Measurements from ENCODE around the gene UNC119. TPM values are rescaled to one million over a fixed set of nuclear protein-coding genes. Genes with fewer than 3 reads are reported as not detected.
A peak's percentile ranks its signal among the peaks of the same experiment; 100 is the strongest.

The UNC119 gene
- total and polyA plus RNA-seq, 5 donors from 2014 or later: 29.5 to 66.9 (median 31.4) TPM

- DNase-seq (no peak), ATAC-seq (ENCODE audit: low read depth in 2 of 2) (no peak)
- H3K4me1 Mint-ChIP-seq: no peaks in the 10 kb centered on the region
- Histone ChIP-seq H3K4me1 (ENCODE audit: control insufficient read depth, insufficient read depth, low read length, poor library complexity, severe bottlenecking) (no peaks in the 10 kb centered on the region), H3K36me3 (ENCODE audit: control insufficient read depth, insufficient read depth, low read length) (no peaks in the 10 kb centered on the region), H3K4me3 (ENCODE audit: low read depth, low read length) (no peak overlapping the region), H3K27me3 (ENCODE audit: control insufficient read depth, insufficient read depth, low read length) (no peaks in the 10 kb centered on the region), H3K9me3 (ENCODE audit: control insufficient read depth in 2 of 2, low read length in 2 of 2) (no peaks in the 10 kb centered on the region), H3K27ac (ENCODE audit: insufficient read depth, low read length, poor library complexity, severe bottlenecking) (no peak overlapping the region)
- no peak overlapping the region for H3K4me3 Mint-ChIP-seq
- no peaks in the 10 kb centered on the region for H3K9me3 Mint-ChIP-seq
- peaks cover 36% of the 10 kb centered on the region for H3K27me3 Mint-ChIP-seq
- no peaks in the 10 kb centered on the region for H3K36me3 Mint-ChIP-seq
- peak overlapping the region in 1 of 3 donors; percentile 63 for H3K27ac Mint-ChIP-seq
Measured at GRCh38 chr17:28506763-28507487, 45.5 kb downstream of the UNC119 start.

DNA sequence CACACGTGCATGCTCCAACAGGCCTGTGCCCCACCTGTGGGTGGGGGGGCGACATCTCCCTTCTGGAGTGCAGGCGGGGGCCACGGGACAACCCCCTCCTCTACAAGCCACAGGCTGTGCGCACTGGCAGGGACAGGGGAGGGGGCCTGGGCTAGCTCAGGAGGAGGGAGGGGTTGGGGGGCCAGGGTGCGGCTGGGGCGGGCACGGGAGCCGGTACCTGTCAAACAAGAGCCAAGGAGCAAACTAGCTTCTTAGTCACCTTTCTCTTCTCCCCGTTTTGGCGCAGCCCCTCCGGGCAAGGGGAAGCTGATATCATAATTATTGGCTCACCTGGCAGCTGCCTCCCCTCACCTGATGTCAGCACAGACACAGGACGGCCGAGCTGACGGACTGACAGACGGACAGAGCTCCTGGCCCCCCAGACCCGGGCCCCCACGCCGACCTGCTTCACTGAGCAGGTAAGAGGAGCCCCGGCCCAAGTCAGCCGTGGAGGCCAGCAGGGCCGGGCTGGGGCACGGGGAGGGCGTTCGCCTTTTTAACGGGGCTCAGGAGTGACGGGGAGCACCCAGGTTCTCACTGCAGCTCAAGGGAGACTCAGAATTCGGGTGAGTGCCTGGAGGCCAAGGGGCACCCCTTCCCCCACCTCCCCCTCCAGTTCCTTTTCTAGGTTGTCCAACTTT lies 46.3 kb downstream of the UNC119 start, which contains the start of gene FOXN1:
FOXN1 (plus strand) TSS at position 363 of the 680 bp plus-strand sequence. CDS start 17,622 bp downstream, outside the sequence.
- Histone ChIP-seq H3K27me3 (ENCODE audit: control insufficient read depth, insufficient read depth, low read length) (no peaks in the 10 kb centered on the region), H3K4me1 (ENCODE audit: control insufficient read depth, insufficient read depth, low read length, poor library complexity, severe bottlenecking) (no peaks in the 10 kb centered on the region), H3K4me3 (ENCODE audit: low read depth, low read length) (no peak within 1 kb of the TSS), H3K27ac (ENCODE audit: insufficient read depth, low read length, poor library complexity, severe bottlenecking) (no peak within 1 kb of the TSS), H3K36me3 (ENCODE audit: control insufficient read depth, insufficient read depth, low read length) (no peaks in the 10 kb centered on the region), H3K9me3 (ENCODE audit: control insufficient read depth in 2 of 2, low read length in 2 of 2) (no peaks in the 10 kb centered on the region)
- Mint-ChIP-seq H3K4me1 (no peaks in the 10 kb centered on the region), H3K4me3 (no peak within 1 kb of the TSS), H3K27me3 (peaks cover 28% of the 10 kb centered on the region), H3K36me3 (no peaks in the 10 kb centered on the region), H3K9me3 (no peaks in the 10 kb centered on the region), H3K27ac (peak within 1 kb of the TSS in 2 of 3 donors; percentile 63 to 81)
- no peak for DNase-seq
- ATAC-seq (ENCODE audit: low read depth in 2 of 2): no peak

DNA sequence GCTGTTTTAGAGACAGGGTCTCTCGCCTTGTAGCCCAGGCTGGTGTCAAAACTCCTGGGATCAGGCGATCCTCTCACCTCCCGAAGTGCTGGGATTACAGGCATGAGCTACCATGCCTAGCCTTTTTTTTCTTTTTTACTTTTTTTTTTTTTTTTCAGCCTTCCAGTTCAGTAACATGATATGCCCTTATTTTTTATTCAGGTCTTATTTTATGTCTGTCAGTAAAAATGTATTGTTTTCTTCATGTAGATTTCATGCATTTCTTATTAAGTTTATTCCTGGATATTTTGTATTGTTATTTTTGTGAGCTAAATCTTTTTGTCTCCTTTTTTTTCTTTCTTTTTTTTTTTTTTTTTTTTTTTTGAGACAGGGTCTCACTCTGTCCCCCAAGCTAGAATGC lies 49.0 kb downstream of the UNC119 start:
- no peaks in the 10 kb centered on the region for H3K36me3 ChIP-seq (ENCODE audit: control insufficient read depth, insufficient read depth, low read length)
- H3K4me3 ChIP-seq (ENCODE audit: low read depth, low read length): no peak overlapping the region

DNA sequence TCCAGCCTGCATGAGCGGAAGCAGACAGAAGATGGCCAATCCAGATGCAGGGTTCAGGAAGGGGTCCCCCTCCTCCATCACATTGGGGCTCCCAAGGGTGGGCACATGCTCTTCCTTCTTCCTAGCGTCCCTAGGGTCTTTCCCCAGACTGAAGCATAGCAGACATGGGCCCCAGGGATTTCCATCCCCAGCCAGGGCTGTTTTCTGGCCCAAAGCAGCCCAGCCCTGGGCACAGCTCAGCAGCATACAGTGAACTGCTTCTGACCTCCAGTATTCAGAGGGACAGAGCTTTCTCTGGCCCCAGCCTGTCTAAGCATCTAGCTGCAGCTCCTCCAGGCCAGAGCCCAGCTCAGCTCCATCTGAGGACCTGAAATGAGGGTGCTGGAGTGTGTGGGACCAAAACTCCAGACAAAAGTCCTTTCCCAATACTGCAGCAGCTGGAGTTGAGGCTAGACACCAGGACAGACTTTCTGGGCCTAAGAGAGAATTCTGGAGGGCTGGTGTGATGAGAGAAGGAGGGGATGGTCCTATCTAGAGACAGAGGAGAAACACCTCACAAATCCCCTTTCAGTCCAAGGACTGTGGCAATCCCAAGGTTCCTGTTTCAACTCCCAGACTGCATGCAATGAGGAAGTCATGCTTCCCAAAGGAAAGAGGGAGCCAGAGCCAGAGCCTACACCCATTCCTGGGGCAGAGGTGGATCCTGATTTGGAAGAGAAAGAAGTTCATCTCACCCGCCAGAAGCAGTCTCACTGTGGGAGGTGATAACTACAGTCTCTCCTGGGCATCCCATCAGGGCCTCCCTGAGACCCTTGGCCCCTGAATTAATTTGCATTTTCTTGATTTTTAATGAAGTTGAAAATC lies 50.8 kb downstream of the UNC119 start:
- no peaks in the 10 kb centered on the region for H3K4me1 Mint-ChIP-seq
- no peak overlapping the region for H3K27ac Mint-ChIP-seq
- H3K36me3 ChIP-seq (ENCODE audit: control insufficient read depth, insufficient read depth, low read length): no peaks in the 10 kb centered on the region
- H3K27me3 Mint-ChIP-seq: peaks cover 13% of the 10 kb centered on the region
- H3K27ac ChIP-seq (ENCODE audit: insufficient read depth, low read length, poor library complexity, severe bottlenecking): no peak overlapping the region
- no peaks in the 10 kb centered on the region for H3K4me1 ChIP-seq (ENCODE audit: control insufficient read depth, insufficient read depth, low read length, poor library complexity, severe bottlenecking)
- H3K4me3 Mint-ChIP-seq: peak overlapping the region in 1 of 4 donors; percentile 75
- no peaks in the 10 kb centered on the region for H3K36me3 Mint-ChIP-seq
- H3K27me3 ChIP-seq (ENCODE audit: control insufficient read depth, insufficient read depth, low read length): no peaks in the 10 kb centered on the region
- H3K9me3 ChIP-seq (ENCODE audit: control insufficient read depth in 2 of 2, low read length in 2 of 2): no peaks in the 10 kb centered on the region
- no peak for ATAC-seq (ENCODE audit: low read depth in 2 of 2)
- no peaks in the 10 kb centered on the region for H3K9me3 Mint-ChIP-seq
- DNase-seq: no peak
- no peak overlapping the region for H3K4me3 ChIP-seq (ENCODE audit: low read depth, low read length)

More for the DNA sequence above, 49.0 kb downstream of the UNC119 start:
- H3K4me1 Mint-ChIP-seq: no peaks in the 10 kb centered on the region
- H3K36me3 Mint-ChIP-seq: no peaks in the 10 kb centered on the region
- no peak for ATAC-seq (ENCODE audit: low read depth in 2 of 2)
- H3K27ac Mint-ChIP-seq: no peak overlapping the region
- Histone ChIP-seq H3K9me3 (ENCODE audit: control insufficient read depth in 2 of 2, low read length in 2 of 2) (no peaks in the 10 kb centered on the region), H3K27ac (ENCODE audit: insufficient read depth, low read length, poor library complexity, severe bottlenecking) (no peak overlapping the region), H3K4me1 (ENCODE audit: control insufficient read depth, insufficient read depth, low read length, poor library complexity, severe bottlenecking) (no peaks in the 10 kb centered on the region), H3K27me3 (ENCODE audit: control insufficient read depth, insufficient read depth, low read length) (no peaks in the 10 kb centered on the region)
- no peaks in the 10 kb centered on the region for H3K9me3 Mint-ChIP-seq
- H3K4me3 Mint-ChIP-seq: no peak overlapping the region
- DNase-seq: no peak
- peaks cover 20% of the 10 kb centered on the region for H3K27me3 Mint-ChIP-seq

DNA sequence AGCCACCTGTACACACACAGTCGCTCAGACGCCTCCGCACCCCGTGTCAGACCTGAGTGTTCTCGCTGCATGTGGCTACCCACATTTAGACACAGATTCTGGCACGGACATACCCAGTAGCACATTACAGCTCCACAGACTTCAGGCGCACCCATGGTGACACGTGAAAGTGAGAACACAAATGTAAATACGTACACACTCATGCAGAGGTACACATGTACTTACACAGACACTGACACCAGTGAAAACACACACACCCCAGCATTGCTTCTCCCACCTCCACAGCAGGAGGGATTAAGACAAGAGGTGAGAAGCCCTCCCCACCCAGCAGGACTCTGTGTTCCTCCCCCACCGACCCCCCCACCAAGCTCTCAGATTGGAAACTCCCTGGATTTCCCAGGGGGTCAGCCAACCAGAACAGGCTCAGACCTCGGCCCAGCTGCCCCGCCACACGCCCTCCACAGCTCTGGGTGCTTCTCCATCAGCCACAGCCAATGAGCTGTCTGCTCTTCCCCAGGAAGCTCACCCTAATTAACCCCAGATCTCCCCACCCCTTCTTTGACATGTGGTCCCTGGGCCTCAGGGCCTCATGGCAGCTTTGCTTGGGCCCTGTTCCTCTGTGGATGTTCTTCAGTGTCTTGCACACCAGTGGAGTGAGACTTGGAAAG lies 51.6 kb downstream of the UNC119 start:
- Histone ChIP-seq H3K9me3 (ENCODE audit: control insufficient read depth in 2 of 2, low read length in 2 of 2) (no peaks in the 10 kb centered on the region), H3K27ac (ENCODE audit: insufficient read depth, low read length, poor library complexity, severe bottlenecking) (no peak overlapping the region), H3K4me1 (ENCODE audit: control insufficient read depth, insufficient read depth, low read length, poor library complexity, severe bottlenecking) (no peaks in the 10 kb centered on the region), H3K4me3 (ENCODE audit: low read depth, low read length) (no peak overlapping the region), H3K27me3 (ENCODE audit: control insufficient read depth, insufficient read depth, low read length) (no peaks in the 10 kb centered on the region), H3K36me3 (ENCODE audit: control insufficient read depth, insufficient read depth, low read length) (no peaks in the 10 kb centered on the region)
- Mint-ChIP-seq H3K27ac (no peak overlapping the region), H3K4me3 (peak overlapping the region in 1 of 4 donors; percentile 75), H3K4me1 (no peaks in the 10 kb centered on the region), H3K9me3 (no peaks in the 10 kb centered on the region), H3K36me3 (no peaks in the 10 kb centered on the region), H3K27me3 (peaks cover 13% of the 10 kb centered on the region)
- DNase-seq: no peak
- no peak for ATAC-seq (ENCODE audit: low read depth in 2 of 2)

- Histone ChIP-seq H3K9me3 (ENCODE audit: control insufficient read depth in 2 of 2, low read length in 2 of 2) (no peaks in the 10 kb centered on the region), H3K4me3 (ENCODE audit: low read depth, low read length) (no peak overlapping the region), H3K4me1 (ENCODE audit: control insufficient read depth, insufficient read depth, low read length, poor library complexity, severe bottlenecking) (no peaks in the 10 kb centered on the region), H3K27me3 (ENCODE audit: control insufficient read depth, insufficient read depth, low read length) (no peaks in the 10 kb centered on the region), H3K36me3 (ENCODE audit: control insufficient read depth, insufficient read depth, low read length) (no peaks in the 10 kb centered on the region), H3K27ac (ENCODE audit: insufficient read depth, low read length, poor library complexity, severe bottlenecking) (no peak overlapping the region)
- ATAC-seq (ENCODE audit: low read depth in 2 of 2) (no peak), DNase-seq (no peak)
- no peaks in the 10 kb centered on the region for H3K36me3 Mint-ChIP-seq
- no peaks in the 10 kb centered on the region for H3K9me3 Mint-ChIP-seq
- H3K4me3 Mint-ChIP-seq: no peak overlapping the region
- no peaks in the 10 kb centered on the region for H3K4me1 Mint-ChIP-seq
- peaks cover 13% of the 10 kb centered on the region for H3K27me3 Mint-ChIP-seq
- H3K27ac Mint-ChIP-seq: no peak overlapping the region
Measured at GRCh38 chr17:28499684-28500357, 52.6 kb downstream of the UNC119 start.

GRCh38 chr17:28499364-28499664 lies 53.1 kb downstream of the UNC119 start:
- Histone ChIP-seq H3K36me3 (ENCODE audit: control insufficient read depth, insufficient read depth, low read length) (no peaks in the 10 kb centered on the region), H3K4me1 (ENCODE audit: control insufficient read depth, insufficient read depth, low read length, poor library complexity, severe bottlenecking) (no peaks in the 10 kb centered on the region), H3K27me3 (ENCODE audit: control insufficient read depth, insufficient read depth, low read length) (no peaks in the 10 kb centered on the region), H3K9me3 (ENCODE audit: control insufficient read depth in 2 of 2, low read length in 2 of 2) (no peaks in the 10 kb centered on the region), H3K4me3 (ENCODE audit: low read depth, low read length) (no peak overlapping the region), H3K27ac (ENCODE audit: insufficient read depth, low read length, poor library complexity, severe bottlenecking) (no peak overlapping the region)
- Mint-ChIP-seq H3K4me3 (no peak overlapping the region), H3K36me3 (no peaks in the 10 kb centered on the region), H3K27ac (no peak overlapping the region), H3K4me1 (no peaks in the 10 kb centered on the region), H3K27me3 (peaks cover 10% of the 10 kb centered on the region), H3K9me3 (no peaks in the 10 kb centered on the region)
- DNase-seq: no peak
- ATAC-seq (ENCODE audit: low read depth in 2 of 2): no peak

Data from CD4-positive, CD25-positive, alpha-beta regulatory T cell (primary cell).